ENCODE results near the gene ATP9A.

The ATP9A gene

DNA sequence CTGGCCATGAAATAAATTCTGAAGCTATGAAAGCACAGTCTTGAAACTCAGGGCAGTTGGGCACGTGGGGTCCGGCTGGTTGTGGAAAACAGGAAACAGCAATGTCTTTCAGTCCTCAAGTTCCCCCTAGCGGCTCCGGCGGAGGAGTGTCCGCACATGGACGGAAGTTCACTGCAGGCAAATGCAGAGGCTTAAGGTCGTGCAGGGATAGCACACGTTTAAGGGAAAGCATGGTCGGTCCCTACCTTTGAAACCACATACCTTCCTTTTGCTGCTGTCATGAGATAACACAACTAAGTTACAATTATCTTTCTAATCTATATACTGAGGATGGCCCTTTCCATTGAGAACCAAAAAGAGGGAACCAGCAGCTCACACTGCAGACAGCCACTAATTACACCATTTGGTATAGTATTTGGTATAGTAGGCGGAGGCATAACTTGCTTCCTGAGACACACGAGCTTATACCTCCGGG lies 173.1 kb downstream of the ATP9A start:
- DNase-seq: peak; percentile 88

- DNase-seq: peak; percentile 24
These were observed 173.7 kb downstream of the ATP9A start for GRCh38 chr20:51594236-51595057.

GRCh38 chr20:51593584-51593983 lies 174.6 kb downstream of the ATP9A start:
- DNase-seq: no peak

GRCh38 chr20:51592564-51592963 lies 175.6 kb downstream of the ATP9A start:
- DNase-seq: no peak

- no peak for DNase-seq
These were observed 176.3 kb downstream of the ATP9A start for GRCh38 chr20:51591871-51592270.

GRCh38 chr20:51588762-51589161 lies 179.4 kb downstream of the ATP9A start:
- no peak for DNase-seq

GRCh38 chr20:51587145-51587544 lies 181.0 kb downstream of the ATP9A start:
- DNase-seq: no peak

- DNase-seq: peak; percentile 99
These were observed 182.2 kb downstream of the ATP9A start for GRCh38 chr20:51586005-51586440.

DNA sequence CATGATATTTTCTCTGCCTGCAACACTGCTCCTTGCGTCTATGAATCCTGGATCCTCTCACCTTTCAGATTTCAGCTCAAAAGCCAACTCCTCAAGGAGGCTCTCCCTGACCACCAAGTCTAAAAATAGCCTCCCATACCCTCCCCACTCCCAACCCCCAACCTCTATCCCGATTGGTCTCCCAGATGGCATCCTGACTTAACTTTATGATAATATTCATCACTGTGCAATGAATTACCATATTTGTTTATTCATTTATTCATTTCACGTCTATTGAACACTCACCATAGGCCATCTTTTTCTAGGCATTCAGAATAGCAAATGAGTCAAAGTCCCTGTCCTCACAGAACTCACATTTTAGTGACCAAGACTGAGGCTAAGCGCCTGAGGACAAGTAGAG lies 183.0 kb downstream of the ATP9A start:
- DNase-seq: no peak

- DNase-seq: no peak
These were observed 183.5 kb downstream of the ATP9A start for GRCh38 chr20:51584737-51585136.

DNA sequence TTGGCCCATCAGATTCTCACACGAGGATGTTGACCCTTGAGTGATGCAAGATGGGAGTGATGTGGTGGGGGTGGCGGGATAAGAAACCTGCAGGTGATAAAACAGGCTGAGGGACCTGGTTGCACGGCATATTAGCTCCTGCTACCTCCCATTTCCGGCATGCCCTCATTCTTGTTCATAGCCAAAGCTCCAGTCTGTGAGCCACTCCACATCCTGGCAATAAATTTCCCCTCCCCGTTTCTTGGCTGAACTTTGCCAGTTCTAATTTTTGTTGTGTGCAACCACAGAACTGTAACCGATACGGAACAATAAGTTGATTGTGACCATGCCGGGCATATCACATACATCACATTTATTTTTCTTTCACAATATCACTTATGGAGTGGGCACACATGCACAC lies 184.1 kb downstream of the ATP9A start:
- DNase-seq: no peak

DNA sequence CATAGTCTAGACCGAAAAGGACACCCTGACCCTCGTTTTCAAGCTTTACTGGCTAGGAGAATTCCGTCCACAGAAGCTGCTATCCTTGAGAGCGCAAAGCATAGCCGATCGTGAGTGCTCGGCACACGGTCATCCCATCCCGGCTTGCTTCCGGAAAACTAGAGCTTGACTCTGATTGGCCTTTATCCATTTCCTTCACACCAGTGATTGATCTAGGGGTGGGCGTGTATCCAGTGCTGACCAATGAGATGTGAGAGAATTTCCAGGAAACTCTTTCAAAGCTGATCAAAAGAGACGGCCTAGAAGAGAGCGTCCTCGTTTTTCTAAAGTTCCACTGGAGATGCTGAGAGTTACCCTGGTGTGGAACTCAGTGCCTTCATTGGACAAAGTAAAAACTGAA lies 184.7 kb downstream of the ATP9A start:
- DNase-seq: no peak

DNA sequence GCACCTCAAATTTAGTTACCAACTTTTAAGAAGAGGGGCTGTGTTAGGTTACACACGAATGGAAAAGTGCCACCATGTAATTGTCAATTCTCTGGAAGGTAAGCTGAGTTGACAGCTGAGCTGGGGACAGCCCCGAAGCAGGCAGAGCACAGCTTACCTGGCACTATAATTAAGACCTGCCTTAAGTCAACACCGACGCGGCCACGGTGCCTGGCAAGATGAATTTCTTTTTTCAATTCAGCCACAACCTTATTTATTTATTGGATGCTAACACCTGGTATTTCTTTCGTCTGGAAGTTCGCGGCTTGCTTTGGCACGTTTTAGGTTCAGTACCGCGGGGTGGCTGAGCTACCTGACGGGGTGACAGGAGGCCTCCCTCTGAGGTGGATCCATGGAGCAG lies 185.1 kb downstream of the ATP9A start:
- DNase-seq: no peak

- DNase-seq: no peak
These were observed 186.6 kb downstream of the ATP9A start for GRCh38 chr20:51581571-51581970.

- peak; percentile 66 for DNase-seq
These were observed 189.1 kb downstream of the ATP9A start for GRCh38 chr20:51579137-51579536.

DNA sequence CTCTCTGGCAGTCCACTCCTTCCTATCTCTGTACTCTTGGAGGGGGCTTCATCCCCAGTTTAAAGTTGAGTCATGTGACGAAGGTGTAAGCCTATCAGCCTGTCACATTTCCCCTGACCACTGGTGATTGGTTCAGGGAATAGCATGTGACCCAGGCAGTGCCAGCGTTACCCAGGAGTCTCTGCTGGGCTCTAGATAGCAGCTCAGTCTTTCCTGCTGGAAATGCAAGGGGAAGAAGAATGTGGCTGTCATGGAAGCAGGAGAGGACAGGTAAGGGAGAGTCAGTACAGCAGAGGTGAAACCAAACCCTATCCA lies 190.1 kb downstream of the ATP9A start:
- DNase-seq: no peak

DNA sequence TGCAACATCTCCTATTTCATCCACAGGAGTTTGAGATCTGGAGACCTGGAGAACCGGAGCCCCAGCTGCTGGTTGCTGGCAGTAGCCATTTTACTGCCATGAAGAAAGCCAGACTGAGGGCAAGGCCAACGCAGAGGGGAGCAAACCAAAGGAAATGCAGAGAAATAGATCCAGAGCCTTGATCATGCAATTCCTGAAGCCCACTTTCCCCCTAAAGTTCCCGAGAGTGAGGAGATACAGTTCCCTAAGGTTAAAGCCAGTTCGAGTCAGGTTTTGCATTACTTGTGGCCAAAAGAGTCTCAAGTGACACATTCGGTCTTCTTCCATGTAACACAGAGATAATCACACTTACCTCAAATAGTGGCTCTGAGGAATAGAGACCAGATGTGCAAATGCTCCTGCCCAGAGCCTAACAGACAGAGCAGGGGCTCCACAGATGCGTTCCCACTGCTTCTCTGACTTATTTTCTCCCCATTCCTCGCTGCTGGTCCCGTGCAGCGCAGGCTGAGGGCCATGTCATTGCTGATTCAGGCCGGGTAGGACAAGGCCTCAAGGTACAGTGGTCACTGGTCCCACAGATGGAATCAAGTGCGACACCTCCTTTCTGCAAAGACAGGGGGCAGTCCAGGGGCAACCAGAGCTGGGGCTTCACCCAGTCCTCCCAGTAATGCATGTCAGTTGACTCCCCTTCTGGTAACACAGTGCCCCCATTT lies 190.6 kb downstream of the ATP9A start:
- DNase-seq: no peak

DNA sequence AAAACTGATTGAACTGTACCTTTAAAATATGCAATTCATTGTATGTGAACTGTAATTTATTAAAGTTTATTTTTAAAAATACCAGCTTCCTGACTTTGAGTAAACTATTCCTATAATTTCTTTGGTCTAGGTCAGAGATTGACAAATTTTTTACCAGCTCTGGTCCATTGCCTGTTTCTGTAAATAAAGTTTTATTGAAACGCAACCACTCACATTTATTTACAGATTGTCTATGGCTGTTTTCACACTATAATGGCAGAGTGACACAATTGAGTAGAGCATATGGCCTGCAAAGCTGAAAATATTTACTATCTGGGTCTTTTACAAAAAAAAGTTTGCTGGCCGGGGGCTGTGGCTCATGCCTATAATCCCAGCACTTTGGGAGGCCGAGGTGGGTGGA lies 192.7 kb downstream of the ATP9A start:
- no peak for DNase-seq

- no peak for DNase-seq
These were observed 193.7 kb downstream of the ATP9A start for GRCh38 chr20:51574248-51575033.

DNA sequence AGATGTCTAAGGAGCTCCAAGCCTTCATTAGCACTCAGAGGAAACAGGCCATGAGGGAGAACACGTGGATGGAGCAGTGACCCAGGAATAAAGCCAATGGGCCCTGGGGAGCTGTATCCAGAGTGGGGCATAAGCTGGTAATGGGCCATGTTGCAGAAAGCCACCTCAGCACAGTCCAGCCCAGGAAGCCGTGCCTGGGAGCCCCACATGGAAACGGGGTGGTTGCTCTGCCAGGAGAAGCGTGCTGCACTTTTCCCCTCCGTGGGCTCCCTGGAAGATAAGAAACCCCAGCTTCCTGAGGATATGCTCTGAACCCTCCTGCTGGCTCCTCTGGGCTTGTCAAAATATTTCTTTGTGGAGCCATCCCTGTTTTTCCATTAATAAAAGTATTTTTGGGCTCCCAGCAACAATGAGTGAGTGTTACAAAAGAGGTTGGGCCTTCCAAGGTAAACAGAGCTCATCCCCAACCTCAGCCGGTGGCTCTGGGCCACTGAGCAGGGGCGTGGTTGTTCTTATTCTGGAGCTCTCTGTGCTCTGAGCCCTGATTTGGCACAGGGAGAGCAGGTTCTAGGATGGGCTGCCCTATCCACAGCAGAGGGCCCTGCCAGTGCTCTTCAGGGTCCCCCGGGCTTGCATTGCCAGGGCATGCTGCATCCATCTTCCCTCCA lies 194.5 kb downstream of the ATP9A start:
- DNase-seq: no peak

- DNase-seq: no peak
These were observed 196.8 kb downstream of the ATP9A start for GRCh38 chr20:51571460-51571794.

DNA sequence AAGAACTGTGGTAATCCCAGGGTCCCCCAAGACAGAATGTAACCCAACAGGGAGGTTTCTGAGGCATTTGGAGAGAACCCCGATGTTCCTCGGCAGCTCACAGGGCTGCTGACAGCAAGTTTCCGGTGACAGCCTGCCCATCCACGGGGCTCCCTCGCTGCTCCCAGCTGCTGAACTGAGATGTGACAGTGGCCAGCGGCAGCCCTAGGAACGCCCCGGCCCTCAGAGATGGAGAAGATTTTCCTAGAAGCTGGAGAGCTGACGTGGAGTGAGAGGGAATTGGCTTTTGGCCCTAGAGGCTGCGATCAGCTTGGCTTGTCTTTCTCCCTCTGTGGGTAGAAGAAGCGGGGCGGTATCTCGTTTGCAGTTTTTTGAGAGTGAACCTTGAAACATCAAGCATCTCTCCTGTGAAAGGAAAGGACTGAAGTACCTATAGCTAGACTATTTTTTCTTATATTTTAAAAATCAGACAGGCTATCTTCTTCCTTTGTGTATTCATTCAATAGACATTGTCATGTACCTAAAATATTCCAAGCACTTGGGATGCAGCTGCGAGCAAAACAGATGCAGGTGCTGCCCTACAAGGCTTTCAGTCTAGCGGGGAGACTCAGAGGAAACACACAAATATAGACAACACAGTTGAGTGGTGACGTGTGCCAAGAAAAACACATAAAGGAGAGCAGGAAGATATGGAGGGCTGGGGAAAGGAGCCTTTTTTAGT lies 197.3 kb downstream of the ATP9A start:
- no peak for DNase-seq
